ENCODE data around the gene COL9A3.

Gene COL9A3

DNA sequence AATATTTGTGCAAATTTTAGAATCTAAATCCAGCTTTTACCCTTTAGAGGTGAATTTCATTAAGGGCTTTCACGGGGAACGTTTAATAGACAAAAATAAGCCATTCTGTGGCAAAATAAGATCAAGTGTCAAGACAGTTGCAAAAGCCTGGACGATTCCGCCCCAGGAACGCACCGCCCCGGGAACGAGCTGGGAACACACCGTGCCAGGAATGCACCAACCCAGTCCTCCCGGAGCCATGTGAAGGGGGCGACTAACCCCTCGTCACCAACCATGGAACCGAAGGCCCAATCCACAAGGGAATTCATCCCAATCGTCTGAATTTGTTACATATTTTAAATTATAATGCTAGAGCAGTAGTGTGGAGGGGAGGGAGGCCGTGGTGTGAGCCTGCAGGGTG, 65.6 kb downstream of the COL9A3 start:
- TF ChIP-seq, protein P1, sequence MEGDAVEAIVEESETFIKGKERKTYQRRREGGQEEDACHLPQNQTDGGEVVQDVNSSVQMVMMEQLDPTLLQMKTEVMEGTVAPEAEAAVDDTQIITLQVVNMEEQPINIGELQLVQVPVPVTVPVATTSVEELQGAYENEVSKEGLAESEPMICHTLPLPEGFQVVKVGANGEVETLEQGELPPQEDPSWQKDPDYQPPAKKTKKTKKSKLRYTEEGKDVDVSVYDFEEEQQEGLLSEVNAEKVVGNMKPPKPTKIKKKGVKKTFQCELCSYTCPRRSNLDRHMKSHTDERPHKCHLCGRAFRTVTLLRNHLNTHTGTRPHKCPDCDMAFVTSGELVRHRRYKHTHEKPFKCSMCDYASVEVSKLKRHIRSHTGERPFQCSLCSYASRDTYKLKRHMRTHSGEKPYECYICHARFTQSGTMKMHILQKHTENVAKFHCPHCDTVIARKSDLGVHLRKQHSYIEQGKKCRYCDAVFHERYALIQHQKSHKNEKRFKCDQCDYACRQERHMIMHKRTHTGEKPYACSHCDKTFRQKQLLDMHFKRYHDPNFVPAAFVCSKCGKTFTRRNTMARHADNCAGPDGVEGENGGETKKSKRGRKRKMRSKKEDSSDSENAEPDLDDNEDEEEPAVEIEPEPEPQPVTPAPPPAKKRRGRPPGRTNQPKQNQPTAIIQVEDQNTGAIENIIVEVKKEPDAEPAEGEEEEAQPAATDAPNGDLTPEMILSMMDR (IDR thresholded peaks at IDR 0.05; ENCODE audit: extremely low read depth, insufficient read depth, missing control alignments), result no peak
- no peak for DNase-seq (ENCODE audit: low spot score)
- in situ Hi-C loops (cut with MboI; ENCODE audit: low pct_unique_long_range_greater_than_20kb, low sequenced_read_pairs, unreplicated experiment), result no loop called here

DNA sequence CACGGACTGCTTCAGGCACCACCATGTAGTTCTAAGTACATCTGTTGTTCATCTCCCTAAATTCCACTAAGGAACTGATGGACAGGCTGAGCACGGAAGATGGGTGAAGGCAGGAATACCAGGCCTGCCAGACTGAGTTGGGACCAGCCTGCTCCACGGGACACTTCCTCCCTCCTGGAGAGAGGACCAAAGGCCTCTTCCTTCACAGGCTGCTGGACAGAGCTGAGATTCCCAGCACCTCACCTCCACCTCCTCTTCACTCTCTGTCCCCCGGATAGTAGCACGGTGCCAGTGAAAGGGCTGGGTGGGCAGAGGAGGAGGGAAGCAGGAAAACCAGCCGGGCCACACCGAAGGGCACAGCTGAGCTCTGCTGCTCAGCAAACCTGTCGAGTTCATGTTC, 67.7 kb downstream of the COL9A3 start:
- DNase-seq (ENCODE audit: low spot score), result no peak

DNA sequence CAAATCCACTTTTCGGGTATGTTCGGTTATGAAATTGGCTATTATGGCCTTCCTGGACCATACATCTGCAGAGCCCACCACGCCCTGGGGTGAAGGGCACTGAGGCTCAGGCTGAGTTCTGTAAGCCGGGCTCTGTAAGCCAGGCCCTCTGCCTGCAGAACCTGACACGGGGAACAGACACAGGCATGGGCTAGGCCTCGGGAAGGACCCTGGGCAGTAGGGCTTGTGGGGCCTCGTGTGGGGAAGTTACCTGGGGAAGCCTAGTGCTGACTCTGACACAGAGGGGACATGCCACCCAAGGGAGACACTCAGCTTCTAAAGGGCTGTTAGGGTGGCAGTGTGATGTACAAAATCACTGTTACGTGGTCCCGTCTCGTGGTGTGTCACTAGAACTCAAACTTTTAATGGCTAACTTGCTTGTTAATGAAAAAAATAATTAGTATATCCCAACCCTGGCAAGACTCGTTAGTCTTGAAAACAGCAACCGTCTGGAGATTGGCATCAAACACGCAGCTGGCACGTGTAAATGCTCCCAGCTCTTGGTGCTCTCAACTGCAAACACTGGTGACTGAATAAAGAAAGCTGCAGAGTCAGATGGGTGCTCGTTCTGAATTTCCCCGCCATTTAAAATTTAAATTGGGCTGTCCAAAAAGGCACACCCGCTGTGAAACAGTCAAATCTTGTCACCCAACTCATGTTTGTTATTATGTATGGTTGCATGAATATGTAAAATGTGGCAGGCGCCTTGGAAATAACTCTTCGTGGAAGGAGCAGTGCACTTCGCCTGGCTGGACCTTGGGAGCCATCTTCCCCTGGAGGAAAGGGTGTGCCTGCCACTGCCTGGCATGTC, 68.4 kb downstream of the COL9A3 start:
- in situ Hi-C loops (cut with MboI; ENCODE audit: low pct_unique_long_range_greater_than_20kb, low sequenced_read_pairs, unreplicated experiment), result no loop called here
- no peak for DNase-seq (ENCODE audit: low spot score)
- TF ChIP-seq, protein P1 (IDR thresholded peaks at IDR 0.05; ENCODE audit: extremely low read depth, insufficient read depth, missing control alignments), result no peak

More for the DNA sequence above, 67.7 kb downstream of the COL9A3 start:
- TF ChIP-seq, protein P1 (IDR thresholded peaks at IDR 0.05; ENCODE audit: extremely low read depth, insufficient read depth, missing control alignments), result no peak
- in situ Hi-C loops (cut with MboI; ENCODE audit: low pct_unique_long_range_greater_than_20kb, low sequenced_read_pairs, unreplicated experiment), result no loop called here

DNA sequence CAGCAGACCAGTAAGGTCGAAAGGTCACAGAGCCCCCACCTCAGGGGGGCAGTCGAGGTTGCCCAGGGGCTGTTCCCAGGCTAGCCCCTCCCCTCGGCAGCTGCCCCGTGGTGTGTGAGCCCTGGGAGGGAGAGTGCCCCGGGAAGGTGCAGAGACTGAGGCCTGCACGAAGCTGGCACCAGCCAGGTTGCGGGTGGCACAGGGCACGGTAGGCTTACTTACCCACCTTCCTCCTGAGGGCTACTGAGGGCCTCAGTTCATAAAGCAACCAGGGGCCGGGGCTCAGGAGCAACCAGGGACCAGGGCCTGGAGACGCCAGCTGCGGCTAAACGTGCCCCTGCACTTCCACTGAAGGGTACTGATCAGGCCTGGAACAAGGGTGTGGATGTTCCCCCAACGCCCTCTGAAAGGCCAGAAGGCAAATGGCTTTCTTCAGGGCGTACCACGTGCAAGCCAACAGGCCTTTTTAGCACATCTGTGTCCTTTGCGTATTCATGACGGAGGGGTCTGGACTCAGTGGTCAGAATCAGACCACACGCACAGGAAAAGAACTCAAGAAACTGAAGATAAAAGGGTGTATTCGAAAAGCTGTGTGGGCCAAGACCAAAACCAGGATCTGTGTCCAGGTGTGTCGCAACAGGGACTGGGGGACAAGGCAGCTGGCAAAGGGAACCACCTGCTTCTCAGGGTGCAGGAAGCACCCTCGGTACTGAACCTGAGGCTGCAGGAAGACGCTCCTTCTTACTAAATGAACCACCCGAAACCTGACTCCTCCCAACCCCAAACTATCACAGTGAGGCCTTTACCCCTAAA, 69.3 kb downstream of the COL9A3 start:
- in situ Hi-C loops (cut with MboI; ENCODE audit: low pct_unique_long_range_greater_than_20kb, low sequenced_read_pairs, unreplicated experiment), result no loop called here
- TF ChIP-seq, protein P1 (IDR thresholded peaks at IDR 0.05; ENCODE audit: extremely low read depth, insufficient read depth, missing control alignments), result no peak
- DNase-seq (ENCODE audit: low spot score), result no peak

DNA sequence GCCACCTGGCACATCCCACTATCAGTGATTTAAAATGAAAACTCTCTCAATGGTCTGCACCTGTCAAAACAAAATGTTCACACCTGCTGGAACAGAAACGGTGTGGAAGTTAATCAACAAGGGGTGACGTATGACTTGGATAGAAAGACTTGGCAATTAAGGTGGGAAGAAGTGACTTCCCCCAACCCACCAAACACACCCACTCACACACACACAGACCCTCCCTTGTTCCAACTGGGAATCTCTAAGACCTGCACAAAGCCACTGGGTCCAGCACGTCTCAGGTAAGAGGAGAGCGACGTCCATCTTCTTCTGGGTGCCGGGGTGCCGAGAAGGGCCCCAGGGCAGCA, 69.8 kb downstream of the COL9A3 start:
- in situ Hi-C loops (cut with MboI; ENCODE audit: low pct_unique_long_range_greater_than_20kb, low sequenced_read_pairs, unreplicated experiment), result no loop called here
- TF ChIP-seq, protein P1 (IDR thresholded peaks at IDR 0.05; ENCODE audit: extremely low read depth, insufficient read depth, missing control alignments), result no peak
- no peak for DNase-seq (ENCODE audit: low spot score)

DNA sequence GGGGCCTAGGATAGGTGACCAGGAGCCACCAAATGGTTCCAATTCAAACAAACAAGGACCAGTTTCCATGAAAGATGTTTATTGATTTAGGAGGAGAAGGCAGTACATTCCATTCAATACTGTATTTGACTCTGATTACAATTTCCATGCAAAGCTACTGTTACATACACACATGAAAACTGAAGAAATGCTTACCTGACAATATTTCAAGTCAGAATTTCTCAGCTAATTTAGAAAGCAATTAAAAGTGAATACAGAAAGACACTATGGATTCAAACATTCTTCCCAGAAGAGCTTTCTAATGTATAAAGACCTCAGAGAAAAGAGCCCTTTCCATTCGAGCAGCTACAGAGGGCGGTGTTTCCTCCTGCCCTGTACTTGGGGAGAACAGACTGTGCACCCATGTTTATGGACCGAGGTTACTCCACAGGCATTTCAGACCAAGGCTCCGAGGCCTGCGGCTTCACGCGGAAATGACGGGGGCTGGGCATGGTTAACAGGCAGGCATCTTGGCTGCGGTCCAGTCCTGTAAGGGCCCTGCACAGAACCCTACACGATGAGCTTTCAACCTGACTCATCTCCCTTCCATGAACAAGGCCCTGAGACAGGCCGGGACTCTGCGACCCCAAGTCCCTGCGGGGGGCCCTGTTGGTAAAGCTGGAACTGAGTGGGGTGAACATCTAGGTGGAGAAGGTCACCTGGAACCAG, 70.5 kb downstream of the COL9A3 start:
- no peak for DNase-seq (ENCODE audit: low spot score)
- in situ Hi-C loops (cut with MboI; ENCODE audit: low pct_unique_long_range_greater_than_20kb, low sequenced_read_pairs, unreplicated experiment), result no loop called here
- TF ChIP-seq, protein P1 (IDR thresholded peaks at IDR 0.05; ENCODE audit: extremely low read depth, insufficient read depth, missing control alignments), result no peak
